ENCODE results near the gene FASTKD2.
A peak's percentile ranks its signal among the peaks of the same experiment; 100 is the strongest.
"Not testable (repeated sequence)": the region's sequence is repeated elsewhere in the genome, so short reads cannot be mapped to it uniquely, and the experiment has no call there.

FASTKD2 gene

DNA sequence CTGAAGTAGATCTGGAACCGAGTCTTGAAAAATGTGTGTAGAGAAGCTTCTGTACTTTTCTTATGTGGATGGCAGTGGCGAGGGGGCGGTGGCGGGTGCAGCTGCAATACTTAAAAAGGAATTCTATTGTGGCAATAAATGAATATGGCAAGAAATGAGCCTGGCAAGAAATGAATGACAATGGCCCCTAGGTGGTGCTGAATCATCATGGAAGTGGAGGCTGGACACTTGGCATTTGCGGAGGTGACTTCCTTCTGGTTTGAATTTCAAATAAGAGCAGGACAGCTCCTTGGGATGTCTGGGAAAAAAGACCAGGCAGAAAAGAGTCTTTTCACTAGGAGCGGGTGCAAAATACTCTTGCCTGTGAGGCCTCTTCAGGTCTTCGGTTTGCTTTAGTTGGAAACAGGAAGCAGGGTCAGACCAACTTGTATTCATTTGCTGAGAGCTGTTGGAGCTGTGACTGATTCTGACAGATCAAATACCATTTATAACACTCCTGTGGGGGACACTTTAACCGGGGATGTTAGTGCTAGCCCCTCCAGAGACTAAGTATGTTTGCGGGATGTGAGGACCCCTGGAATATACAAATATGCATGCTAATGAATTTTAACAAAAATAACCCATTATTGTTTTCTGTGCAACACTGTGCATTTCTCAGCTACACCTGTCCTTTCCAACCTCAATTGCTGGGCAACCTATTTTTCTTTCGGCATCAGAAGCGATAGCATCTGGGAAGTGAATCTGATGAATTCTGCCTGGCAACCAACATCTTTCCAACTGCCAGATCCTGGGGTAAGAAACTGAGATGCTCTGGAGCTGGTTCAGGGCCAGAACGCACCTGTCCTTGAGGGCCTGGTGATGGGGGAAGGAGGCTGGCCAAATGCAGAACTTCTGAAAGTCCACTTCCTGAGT, 35.4 kb downstream of the FASTKD2 start:
- no peak overlapping the region for H3K4me3 ChIP-seq (replicated peaks; ENCODE audit: low read depth, low read length)
- DNase-seq (ENCODE audit: extremely low read depth, low read depth), result peak; percentile 71
- TF ChIP-seq, protein P1, sequence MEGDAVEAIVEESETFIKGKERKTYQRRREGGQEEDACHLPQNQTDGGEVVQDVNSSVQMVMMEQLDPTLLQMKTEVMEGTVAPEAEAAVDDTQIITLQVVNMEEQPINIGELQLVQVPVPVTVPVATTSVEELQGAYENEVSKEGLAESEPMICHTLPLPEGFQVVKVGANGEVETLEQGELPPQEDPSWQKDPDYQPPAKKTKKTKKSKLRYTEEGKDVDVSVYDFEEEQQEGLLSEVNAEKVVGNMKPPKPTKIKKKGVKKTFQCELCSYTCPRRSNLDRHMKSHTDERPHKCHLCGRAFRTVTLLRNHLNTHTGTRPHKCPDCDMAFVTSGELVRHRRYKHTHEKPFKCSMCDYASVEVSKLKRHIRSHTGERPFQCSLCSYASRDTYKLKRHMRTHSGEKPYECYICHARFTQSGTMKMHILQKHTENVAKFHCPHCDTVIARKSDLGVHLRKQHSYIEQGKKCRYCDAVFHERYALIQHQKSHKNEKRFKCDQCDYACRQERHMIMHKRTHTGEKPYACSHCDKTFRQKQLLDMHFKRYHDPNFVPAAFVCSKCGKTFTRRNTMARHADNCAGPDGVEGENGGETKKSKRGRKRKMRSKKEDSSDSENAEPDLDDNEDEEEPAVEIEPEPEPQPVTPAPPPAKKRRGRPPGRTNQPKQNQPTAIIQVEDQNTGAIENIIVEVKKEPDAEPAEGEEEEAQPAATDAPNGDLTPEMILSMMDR (IDR thresholded peaks at IDR 0.05; ENCODE audit: low read depth, low read length, missing control alignments), result peak; percentile 54

DNA sequence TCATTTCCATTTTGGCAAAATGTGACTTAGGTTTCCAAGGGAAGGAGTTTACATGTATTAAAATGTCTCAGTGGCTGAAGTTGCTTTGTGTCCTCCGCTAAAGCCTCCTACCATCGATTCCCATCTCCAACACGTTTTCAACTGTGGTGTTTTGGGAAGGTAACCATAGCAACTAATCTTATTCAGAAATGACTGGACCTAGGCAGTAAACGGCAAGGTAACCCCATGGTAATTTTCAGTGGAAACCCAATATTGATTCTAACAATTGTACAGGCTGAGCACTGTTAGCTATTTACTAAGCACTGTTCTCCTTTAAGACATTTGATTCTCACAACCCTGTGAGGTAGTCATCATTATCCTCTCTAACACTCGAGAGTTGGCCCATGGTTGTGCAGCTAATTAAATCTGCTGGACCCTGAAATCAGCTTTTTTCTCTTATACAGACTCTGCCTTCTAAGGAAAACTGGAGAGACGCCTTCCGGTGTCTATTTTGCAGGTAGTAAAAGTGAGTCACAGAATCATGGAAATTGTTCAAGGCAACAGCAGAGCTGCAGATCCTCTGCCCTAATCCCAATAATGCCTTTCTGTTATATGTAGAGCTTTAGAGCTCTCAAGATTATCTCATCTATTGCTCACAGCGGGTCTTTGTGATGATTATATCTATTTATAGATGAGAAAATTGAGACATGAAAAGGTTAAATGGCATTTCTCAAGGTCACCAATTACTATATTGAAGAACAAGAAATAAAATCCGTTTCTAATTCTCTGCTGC, 36.2 kb downstream of the FASTKD2 start:
- TF ChIP-seq, protein P1 (IDR thresholded peaks at IDR 0.05; ENCODE audit: low read depth, low read length, missing control alignments), result no peak
- H3K4me3 ChIP-seq (replicated peaks; ENCODE audit: low read depth, low read length), result no peak overlapping the region
- DNase-seq (ENCODE audit: extremely low read depth, low read depth), result no peak

DNA sequence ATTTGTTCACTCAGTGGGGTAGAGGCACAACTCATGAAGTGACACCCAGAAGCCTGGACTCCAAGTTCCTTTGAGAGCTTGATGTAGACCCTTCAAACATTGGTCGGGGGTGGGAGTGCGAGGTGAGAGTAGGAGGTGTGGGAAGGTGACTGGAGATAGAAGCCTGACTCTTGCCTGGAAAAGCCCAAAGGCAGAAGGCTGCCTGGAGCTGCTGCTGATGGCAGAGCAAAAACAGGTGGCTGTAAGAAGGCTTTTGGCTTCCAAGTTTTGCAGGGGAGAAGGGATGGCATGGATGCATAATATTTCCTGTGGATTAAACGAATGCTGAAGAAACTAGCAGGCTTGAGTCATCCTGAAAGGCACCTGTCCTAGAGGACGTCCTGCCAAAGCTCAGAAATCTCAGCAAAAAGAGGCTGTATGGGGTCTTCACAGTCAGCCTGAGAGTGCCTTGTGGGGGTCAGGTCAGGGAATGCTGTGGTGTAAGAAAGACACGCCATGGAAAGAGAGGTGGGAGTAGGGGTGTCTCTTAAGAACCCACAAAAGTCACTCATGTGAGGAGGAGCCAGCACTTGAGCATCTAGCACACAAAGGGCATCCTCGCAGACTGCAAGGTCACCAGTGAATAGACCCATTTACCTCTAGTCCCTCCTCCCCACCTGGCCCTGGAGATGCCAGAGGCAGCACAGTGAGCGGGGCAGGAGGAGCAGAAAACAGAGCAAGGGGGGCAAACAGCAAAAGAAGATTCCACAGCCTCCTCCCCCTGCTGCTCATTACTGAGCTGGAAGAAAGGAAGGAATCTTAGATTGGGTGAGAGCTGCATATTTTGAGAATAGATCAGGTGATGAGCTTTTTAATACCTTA, 37.5 kb downstream of the FASTKD2 start:
- H3K4me3 ChIP-seq (replicated peaks; ENCODE audit: low read depth, low read length), result no peak overlapping the region
- TF ChIP-seq, protein P1 (IDR thresholded peaks at IDR 0.05; ENCODE audit: low read depth, low read length, missing control alignments), result no peak
- no peak for DNase-seq (ENCODE audit: extremely low read depth, low read depth)

DNA sequence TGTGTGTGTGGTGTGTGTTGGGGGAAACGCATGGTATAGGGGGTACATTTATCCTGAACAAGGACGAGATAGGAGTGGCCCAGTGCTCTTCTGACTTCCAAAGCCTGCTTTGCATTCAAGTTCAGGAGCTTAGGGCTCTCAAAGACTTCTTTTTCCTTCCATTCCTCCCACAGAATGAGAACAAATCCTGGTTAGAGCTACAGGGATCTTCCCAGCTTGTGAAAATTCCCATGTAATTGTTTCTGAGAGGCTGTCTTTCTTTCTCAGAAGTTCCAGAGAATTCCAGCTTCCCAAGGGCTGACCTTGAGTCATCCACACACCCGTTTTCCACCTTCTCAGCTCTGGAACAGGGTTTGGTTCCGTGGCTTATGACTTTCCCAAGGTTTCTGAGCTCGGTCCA, 38.9 kb downstream of the FASTKD2 start:
- TF ChIP-seq, protein P1 (IDR thresholded peaks at IDR 0.05; ENCODE audit: low read depth, low read length, missing control alignments), result no peak
- no peak for DNase-seq (ENCODE audit: extremely low read depth, low read depth)

DNA sequence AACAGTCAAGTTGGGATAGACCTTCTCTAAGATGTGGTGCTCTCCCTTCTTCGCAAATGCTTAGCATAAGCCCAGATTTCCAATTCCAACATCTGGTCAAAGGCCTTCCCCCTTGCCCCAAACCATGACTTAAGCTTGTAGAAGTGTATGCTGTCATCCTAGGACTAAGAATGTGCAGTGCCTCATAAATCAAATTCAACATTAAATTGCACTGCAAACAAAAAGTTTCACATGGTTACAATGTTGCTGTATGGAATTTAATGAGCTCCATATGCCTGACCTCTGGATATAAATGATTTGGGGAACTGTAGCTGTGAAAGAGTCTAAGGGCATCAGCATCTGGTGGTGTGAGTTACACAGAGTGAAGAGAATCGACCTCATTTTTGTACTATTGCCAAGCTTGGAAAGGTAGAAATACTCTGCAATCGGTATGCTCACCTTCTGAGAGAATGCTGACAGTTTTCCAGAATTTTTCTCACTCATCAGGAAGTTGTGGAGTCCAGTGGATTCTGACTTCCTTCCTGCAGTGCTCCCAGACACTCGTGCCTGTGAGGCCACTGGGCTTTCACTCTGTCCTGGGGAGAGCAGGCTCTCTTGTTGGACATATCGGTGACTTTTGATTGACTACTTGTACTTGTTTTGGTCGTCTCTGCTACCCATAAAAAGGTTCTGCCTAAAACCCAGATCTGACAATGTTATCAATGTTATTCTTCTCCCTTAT, 40.6 kb downstream of the FASTKD2 start:
- DNase-seq (ENCODE audit: extremely low read depth, low read depth), result peak; percentile 70
- no peak overlapping the region for H3K4me3 ChIP-seq (replicated peaks; ENCODE audit: low read depth, low read length)
- TF ChIP-seq, protein P1 (IDR thresholded peaks at IDR 0.05; ENCODE audit: low read depth, low read length, missing control alignments), result no peak

More for the DNA sequence above, 38.9 kb downstream of the FASTKD2 start:
- H3K4me3 ChIP-seq (replicated peaks; ENCODE audit: low read depth, low read length), result no peak overlapping the region

DNA sequence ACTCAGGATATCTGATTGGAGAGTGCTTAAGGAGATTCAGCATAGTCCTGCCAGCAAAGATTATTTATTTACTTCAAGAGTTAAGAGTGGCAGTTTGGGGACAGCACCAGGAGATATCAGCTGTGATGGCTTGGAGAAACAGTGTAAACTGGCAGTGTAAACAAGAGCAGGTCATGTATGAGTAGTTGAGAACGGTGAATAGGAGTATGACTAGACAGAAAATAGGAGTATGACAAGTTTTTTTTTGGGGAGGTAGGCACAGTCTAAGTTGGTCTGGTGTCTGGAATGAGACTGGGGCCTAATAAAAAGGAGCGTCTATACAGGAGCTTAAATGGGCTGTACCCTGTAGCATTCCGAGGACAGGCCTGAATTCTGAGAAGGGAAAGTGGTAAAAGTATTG, 42.2 kb downstream of the FASTKD2 start:
- not testable (repeated sequence) for H3K4me3 ChIP-seq (replicated peaks; ENCODE audit: low read depth, low read length); DNase-seq (ENCODE audit: extremely low read depth, low read depth)

DNA sequence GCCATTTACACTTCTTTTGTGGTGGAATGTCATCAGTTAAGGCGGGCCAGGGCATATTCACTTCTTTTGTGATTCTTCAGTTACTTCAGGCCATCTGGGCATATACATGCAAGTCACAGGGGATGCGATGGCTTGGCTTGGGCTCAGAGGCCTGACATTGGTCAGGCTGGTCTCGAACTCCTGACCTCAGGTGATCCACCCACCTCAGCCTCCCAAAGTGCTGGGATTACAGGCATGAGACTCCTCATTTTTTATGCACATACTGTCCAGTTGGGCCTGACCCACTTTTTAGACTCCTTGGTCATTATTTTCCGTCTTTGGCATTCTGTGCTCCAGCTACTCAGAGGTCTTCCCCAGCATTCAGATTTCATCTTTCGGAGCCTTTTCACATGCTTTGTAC, 47.1 kb downstream of the FASTKD2 start:
- H3K4me3 ChIP-seq (replicated peaks; ENCODE audit: low read depth, low read length); DNase-seq (ENCODE audit: extremely low read depth, low read depth): not testable (repeated sequence)
